Ovary (tissue), 9 donors: ENCODE measurements around the gene AUTS2. TPM values are rescaled to one million over a fixed set of nuclear protein-coding genes. Genes with fewer than 3 reads are reported as not detected.

Source experiments
- DNase-seq, 5 donors: peaks; one replicate each; pipeline ENCODE4 v3.0.0-alpha.2; 2019 to 2020
- H3K27ac ChIP-seq, 2 donors: fragments of 200-600 bp; one replicate each; pipeline versions ENCODE4 v1.5.1 to v1.8.0; 2019 to 2022
- H3K27me3 ChIP-seq: fragments of 200-600 bp; one replicate; pipeline ENCODE4 v1.8.0; 2022
- H3K36me3 ChIP-seq: fragments of 200-600 bp; sonication (generic); one replicate; pipeline ENCODE4 v1.5.1; 2019
- H3K4me1 ChIP-seq: one replicate; pipeline ENCODE4 v1.8.1; 2013; ENCODE audit warnings: mild to moderate bottlenecking, moderate library complexity; ENCODE audit not compliant: insufficient read depth
- H3K4me3 ChIP-seq: fragments of 200-600 bp; sonication (generic); one replicate; pipeline ENCODE4 v1.5.1; 2017
- H3K9me3 ChIP-seq, 2 donors: fragments of 200-600 bp in 1 of 2; sonication (generic) in 1 of 2; one replicate each; pipeline versions ENCODE4 v1.5.1 to v1.8.1; 2013 to 2019; ENCODE audit warnings: mild to moderate bottlenecking in 1 of 2, moderate library complexity in 1 of 2
- EP300 ChIP-seq: sonication (generic); formaldehyde crosslinking; IDR thresholded peaks from one replicate; pipeline ENCODE4 v1.6.1; 2017; ENCODE audit warnings: antibody characterized with exemption
- POLR2A ChIP-seq: fragments of 450-650 bp; IDR thresholded peaks from one replicate; pipeline ENCODE4 v1.6.1; 2017; ENCODE audit warnings: antibody characterized with exemption, mild to moderate bottlenecking, moderate library complexity
- WGBS, 3 donors: extraction: QIAGEN DNeasy Blood & Tissue Kit in 1 of 3; methylation state at CpG; one replicate each; pipeline versions ENCODE4 v1.1.5 to v1.1.7; 2013 to 2017; 5-methylcytosine and 5-hydroxymethylcytosine counted together
- intact Hi-C, 4 donors: fragments of 100-400 bp; cut with DNase I; formaldehyde crosslinking; loops; one replicate each; pipeline versions ENCODE4 v1.11.0 to v1.15.1; 2022 to 2023
- polyA plus RNA-seq, 2 donors: library from polyadenylated mRNA; stranded (reverse); fragments of 200-250 nt in 1 of 2; fragments of 350-450 nt in 1 of 2; fragmentation: Illumina TruSeq in 1 of 2; extraction: RNeasy Lipid Tissue Mini Kit (QIAGEN cat#74804) in 1 of 2; gene quantifications; one replicate each; pipeline ENCODE4 v1.2.3, GENCODE V29; 2013 to 2014
- total RNA-seq, 7 donors: library from RNA; depleted of rRNA in 2 of 7; stranded (reverse); fragments of >200 nt in 2 of 7; fragmentation: NEBNext Ultra II Directional in 3 of 7; extraction: Animal tissue kit (Norgen Biotek cat#: 25700) in 3 of 7; gene quantifications; one replicate each; pipeline versions ENCODE4 v1.1.0 to v1.2.4, GENCODE V29; 2016 to 2023
- TF ChIP-seq, protein P1 (sequence below), 3 donors: fragments of 450-650 bp in 2 of 3; fragments of 200-600 bp in 1 of 3; IDR thresholded peaks; one replicate each; pipeline versions ENCODE4 v1.5.1 to v1.8.0; 2016 to 2022; ENCODE audit warnings: antibody characterized with exemption in 3 of 3, mild to moderate bottlenecking in 1 of 3
- donor health status: DM: no; HTN: no; CAD: no; lungs with moderate emphysema.
- donor health status: DM: no; HTN: no; CAD: no.
- donor health status: Bipolar disorder and iron deficiency.
- donor health status: DM: yes; HTN: yes; CAD: no.
- donor health status: DM: no; HTN: no; CAD: no.
- donor health status: DM: yes; HTN: yes; CAD: no.

AUTS2 gene
- total and polyA plus RNA-seq, 9 donors = 18.3 to 60.9 (median 44.9) TPM

DNA sequence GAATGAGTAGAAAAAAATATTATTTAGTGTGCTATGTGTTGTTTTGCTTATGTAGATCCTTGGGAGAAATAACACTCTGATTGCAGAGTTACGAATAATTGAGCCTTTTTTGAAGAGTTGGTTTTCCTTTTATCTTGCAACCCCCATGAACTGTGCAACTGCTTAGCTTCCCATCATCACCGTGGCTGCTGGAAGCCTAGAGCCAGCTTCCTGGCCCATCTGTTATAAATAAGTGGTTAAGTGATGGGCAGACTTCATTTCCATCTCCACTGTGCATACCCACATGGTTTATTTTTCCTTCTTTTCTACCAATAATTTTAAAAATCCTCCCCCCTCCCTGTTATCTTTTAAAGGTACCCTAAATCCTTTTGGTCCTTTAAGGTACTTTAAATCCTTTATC is 978.8 kb downstream of the AUTS2 start:
- Histone ChIP-seq H3K4me3 (no peak overlapping the region), H3K36me3 (no peaks in the 10 kb centered on the region), H3K4me1 (no peaks in the 10 kb centered on the region), H3K27ac (no peak overlapping the region), H3K9me3 (no peaks in the 10 kb centered on the region), H3K27me3 (no peaks in the 10 kb centered on the region)
- 84 to 94% (median 86%) methylated on average over 2 of the region's 2 CpGs for WGBS, 3 donors
- TF ChIP-seq, protein P1, sequence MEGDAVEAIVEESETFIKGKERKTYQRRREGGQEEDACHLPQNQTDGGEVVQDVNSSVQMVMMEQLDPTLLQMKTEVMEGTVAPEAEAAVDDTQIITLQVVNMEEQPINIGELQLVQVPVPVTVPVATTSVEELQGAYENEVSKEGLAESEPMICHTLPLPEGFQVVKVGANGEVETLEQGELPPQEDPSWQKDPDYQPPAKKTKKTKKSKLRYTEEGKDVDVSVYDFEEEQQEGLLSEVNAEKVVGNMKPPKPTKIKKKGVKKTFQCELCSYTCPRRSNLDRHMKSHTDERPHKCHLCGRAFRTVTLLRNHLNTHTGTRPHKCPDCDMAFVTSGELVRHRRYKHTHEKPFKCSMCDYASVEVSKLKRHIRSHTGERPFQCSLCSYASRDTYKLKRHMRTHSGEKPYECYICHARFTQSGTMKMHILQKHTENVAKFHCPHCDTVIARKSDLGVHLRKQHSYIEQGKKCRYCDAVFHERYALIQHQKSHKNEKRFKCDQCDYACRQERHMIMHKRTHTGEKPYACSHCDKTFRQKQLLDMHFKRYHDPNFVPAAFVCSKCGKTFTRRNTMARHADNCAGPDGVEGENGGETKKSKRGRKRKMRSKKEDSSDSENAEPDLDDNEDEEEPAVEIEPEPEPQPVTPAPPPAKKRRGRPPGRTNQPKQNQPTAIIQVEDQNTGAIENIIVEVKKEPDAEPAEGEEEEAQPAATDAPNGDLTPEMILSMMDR (IDR thresholded peaks at IDR 0.05) = no peak
- TF ChIP-seq POLR2A = no peak
- TF ChIP-seq EP300 = no peak
- intact Hi-C loops = no loop called here
- no peak for DNase-seq

DNA sequence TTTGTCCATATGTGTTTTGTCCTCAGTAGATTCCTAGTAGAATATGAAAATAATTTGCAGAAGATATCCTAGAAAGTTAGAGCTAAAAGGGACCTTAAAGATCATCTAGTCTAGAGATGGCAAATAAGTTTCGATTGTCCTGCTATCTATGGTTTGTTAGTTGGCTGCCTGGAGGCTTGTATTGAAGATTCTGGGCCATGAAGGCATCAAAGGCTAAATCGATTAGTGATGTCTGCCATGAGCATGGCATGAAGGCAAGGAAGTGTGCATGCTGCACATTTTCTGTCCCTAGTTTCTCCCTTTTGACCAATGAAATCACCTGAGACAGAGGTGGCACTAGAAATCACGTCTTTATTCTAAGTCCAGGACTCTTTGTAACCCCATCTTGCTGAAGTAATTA is 979.9 kb downstream of the AUTS2 start:
- Histone ChIP-seq H3K9me3 (no peaks in the 10 kb centered on the region), H3K27ac (no peak overlapping the region), H3K4me1 (peaks cover under 1% of the 10 kb centered on the region), H3K4me3 (no peak overlapping the region), H3K27me3 (no peaks in the 10 kb centered on the region), H3K36me3 (no peaks in the 10 kb centered on the region)
- intact Hi-C loops = no loop called here
- DNase-seq = no peak
- TF ChIP-seq, protein P1 (IDR thresholded peaks at IDR 0.05) = no peak
- 96 to 97% (median 96%) methylated on average over 3 of the region's 3 CpGs for WGBS, 3 donors

DNA sequence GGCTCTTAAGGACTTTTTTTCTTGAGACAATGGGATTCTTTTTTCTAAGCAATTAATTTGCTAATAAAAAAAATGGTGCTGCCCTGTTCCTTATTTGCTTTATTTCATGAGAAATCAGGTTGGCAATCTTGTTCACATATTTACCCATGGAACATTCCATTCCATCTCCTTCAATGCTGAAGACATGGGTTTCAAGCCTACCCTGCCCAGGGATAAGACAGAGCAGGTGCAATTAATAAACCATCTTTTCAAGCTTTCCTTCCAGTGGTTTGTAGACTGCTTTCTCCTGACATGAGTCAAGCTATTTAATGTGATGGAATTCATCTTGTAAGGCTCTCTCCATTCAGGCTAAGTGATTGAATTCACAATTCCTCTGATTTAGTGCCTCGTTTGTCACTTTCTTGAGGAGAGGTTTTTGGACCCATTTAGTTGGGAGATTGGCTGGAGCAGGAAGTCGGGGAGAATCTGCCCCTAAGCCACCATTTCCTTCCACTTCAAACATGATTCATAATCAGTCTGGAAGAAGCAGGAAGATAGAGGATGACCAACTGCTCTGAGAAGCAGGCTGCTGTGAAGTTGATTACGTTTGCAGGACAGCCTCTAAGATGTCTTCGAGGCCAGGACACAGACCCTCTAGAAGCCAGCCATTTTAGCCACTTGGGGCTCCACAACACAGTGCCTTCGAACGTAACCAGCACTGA is 981.3 kb downstream of the AUTS2 start:
- Histone ChIP-seq H3K36me3 (no peaks in the 10 kb centered on the region), H3K27ac (no peak overlapping the region), H3K4me1 (peaks cover 2% of the 10 kb centered on the region), H3K27me3 (no peaks in the 10 kb centered on the region), H3K9me3 (no peaks in the 10 kb centered on the region), H3K4me3 (no peak overlapping the region)
- WGBS, 3 donors = 88 to 91% (median 90%) methylated on average over 6 of the region's 6 CpGs
- TF ChIP-seq POLR2A (no peak), EP300 (no peak)
- TF ChIP-seq, protein P1 (IDR thresholded peaks at IDR 0.05) = no peak
- intact Hi-C loops = no loop called here
- no peak for DNase-seq

DNA sequence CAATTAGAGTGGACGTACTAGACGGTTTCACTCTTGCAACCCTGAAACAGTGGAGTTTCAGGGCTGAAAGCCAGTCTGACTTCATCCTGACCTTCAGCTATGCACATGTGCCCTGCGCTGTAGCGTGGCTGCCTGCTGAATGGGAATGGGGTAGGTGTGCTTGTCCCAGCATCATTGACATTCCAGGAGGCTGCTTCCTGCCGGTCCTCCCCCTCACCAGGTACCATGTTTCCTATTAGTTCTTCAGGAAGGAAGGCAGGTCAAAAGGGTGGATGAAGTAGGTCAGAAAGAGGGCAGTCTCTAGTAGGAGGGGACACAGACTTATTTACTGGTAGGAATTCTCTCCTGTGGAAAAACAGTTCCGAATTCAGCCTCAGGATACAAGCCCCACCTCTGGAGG is 981.9 kb downstream of the AUTS2 start:
- H3K9me3 ChIP-seq = no peaks in the 10 kb centered on the region
- peaks cover 2% of the 10 kb centered on the region for H3K4me1 ChIP-seq
- TF ChIP-seq POLR2A (no peak), EP300 (no peak)
- TF ChIP-seq, protein P1 (IDR thresholded peaks at IDR 0.05) = no peak
- no peaks in the 10 kb centered on the region for H3K36me3 ChIP-seq
- H3K27ac ChIP-seq = no peak overlapping the region
- H3K27me3 ChIP-seq = no peaks in the 10 kb centered on the region
- no peak for DNase-seq
- 86 to 90% (median 89%) methylated on average over 6 of the region's 6 CpGs for WGBS, 3 donors
- H3K4me3 ChIP-seq = no peak overlapping the region
- intact Hi-C loops = no loop called here
